Peyer's patch (tissue), 4 donors: ENCODE data around the gene JUNB. TPM values are rescaled to one million over a fixed set of nuclear protein-coding genes. Genes with fewer than 3 reads are reported as not detected.

ENCODE experiments used
- DNase-seq, 3 donors: peaks; one replicate each; pipeline ENCODE4 v3.0.0-alpha.2; 2017 to 2019
- H3K27ac ChIP-seq, 4 donors: fragments of 200-600 bp; sonication (generic); one replicate each; pipeline ENCODE4 v1.5.1; 2016 to 2019
- H3K27me3 ChIP-seq, 2 donors: fragments of 200-600 bp; sonication (generic); one replicate each; pipeline ENCODE4 v1.5.1; 2019
- H3K36me3 ChIP-seq, 3 donors: fragments of 200-600 bp; sonication (generic); one replicate each; pipeline ENCODE4 v1.5.1; 2016 to 2019
- H3K4me1 ChIP-seq, 4 donors: fragments of 200-600 bp; sonication (generic); one replicate each; pipeline ENCODE4 v1.5.1; 2016 to 2019
- H3K4me3 ChIP-seq, 4 donors: fragments of 200-600 bp; sonication (generic); 1 replicate in 3 of 4; 2 replicates in 1 of 4; pipeline ENCODE4 v1.5.1; 2016 to 2019; ENCODE audit warnings: mild to moderate bottlenecking in 1 of 4
- H3K9me3 ChIP-seq, 4 donors: fragments of 200-600 bp; sonication (generic); one replicate each; pipeline ENCODE4 v1.5.1; 2016 to 2019; ENCODE audit warnings: mild to moderate bottlenecking in 1 of 4
- CTCF ChIP-seq, 6 experiments: fragments of 450-650 bp in 4 of 6; fragments of 200-600 bp in 2 of 6; sonication (generic) in 1 of 6; IDR thresholded peaks; one replicate each; pipeline ENCODE4 v1.5.1; 2017 to 2019; ENCODE audit warnings: antibody characterized with exemption in 6 of 6, mild to moderate bottlenecking in 3 of 6, moderate library complexity in 1 of 6
- POLR2A ChIP-seq, 2 donors: fragments of 450-650 bp; IDR thresholded peaks; one replicate each; pipeline ENCODE4 v1.5.1; 2017; ENCODE audit warnings: antibody characterized with exemption in 2 of 2, mild to moderate bottlenecking in 2 of 2, moderate library complexity in 2 of 2
- total RNA-seq, 4 donors: library from RNA; depleted of rRNA; stranded (reverse); fragments of >200 nt; gene quantifications; one replicate each; pipeline ENCODE4 v1.1.0, GENCODE V29; 2016

JUNB gene
- total RNA-seq, 4 donors from 2014 or later: 111 to 324 (median 152) TPM

- DNase-seq: peak in 1 of 3 donors; percentile 64
- Histone ChIP-seq H3K27ac (peak overlapping the region; percentile 94 to 97 (median 96)), H3K27me3 (no peaks in the 10 kb centered on the region), H3K36me3 (no peaks in the 10 kb centered on the region), H3K4me3 (peak overlapping the region in 1 of 4 donors; percentile 82), H3K9me3 (no peaks in the 10 kb centered on the region), H3K4me1 (peaks cover 12 to 60% (median 25%) of the 10 kb centered on the region in 4 donors)
- TF ChIP-seq CTCF (IDR thresholded peaks at IDR 0.05) (no peak), POLR2A (IDR thresholded peaks at IDR 0.05) (no peak)
Observed at GRCh38 chr19:12779162-12779993, 11.9 kb upstream of the JUNB start.

DNA sequence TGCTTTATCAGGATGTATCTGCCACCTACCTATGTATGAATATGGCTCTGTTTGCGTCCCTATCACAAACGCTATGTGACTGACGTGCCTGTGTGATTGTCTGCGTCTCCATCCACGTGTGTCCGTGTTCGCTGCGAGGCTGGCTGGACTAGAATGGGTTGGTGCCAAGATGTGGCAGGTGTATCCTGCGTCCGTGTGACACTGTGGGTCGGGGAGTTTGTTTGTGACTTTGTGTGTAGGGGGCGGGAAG is 9.2 kb upstream of the JUNB start:
- H3K4me1 ChIP-seq: peaks cover 23 to 70% (median 43%) of the 10 kb centered on the region in 4 donors
- H3K9me3 ChIP-seq: no peaks in the 10 kb centered on the region
- peak in 1 of 3 donors; percentile 94 for DNase-seq
- TF ChIP-seq POLR2A (IDR thresholded peaks at IDR 0.05) (no peak), CTCF (IDR thresholded peaks at IDR 0.05) (no peak)
- H3K27ac ChIP-seq: peak overlapping the region; percentile 97 to 100 (median 100)
- H3K27me3 ChIP-seq: no peaks in the 10 kb centered on the region
- no peaks in the 10 kb centered on the region for H3K36me3 ChIP-seq
- H3K4me3 ChIP-seq: peak overlapping the region; percentile 39 to 62 (median 50)

GRCh38 chr19:12782424-12783290 is 8.6 kb upstream of the JUNB start:
- Histone ChIP-seq H3K4me1 (peaks cover 24 to 72% (median 43%) of the 10 kb centered on the region in 4 donors), H3K4me3 (peak overlapping the region; percentile 39 to 62 (median 50)), H3K27me3 (no peaks in the 10 kb centered on the region), H3K9me3 (no peaks in the 10 kb centered on the region), H3K27ac (peak overlapping the region; percentile 97 to 100 (median 100)), H3K36me3 (no peaks in the 10 kb centered on the region)
- DNase-seq: peak; percentile 88 to 94 (median 91)
- peak; percentile 47 to 79 for TF ChIP-seq POLR2A (IDR thresholded peaks at IDR 0.05)
- peak in 2 of 6 experiments; percentile 4 to 21 for TF ChIP-seq CTCF (IDR thresholded peaks at IDR 0.05)

GRCh38 chr19:12783291-12783848 is 7.9 kb upstream of the JUNB start:
- Histone ChIP-seq H3K27ac (peak overlapping the region; percentile 97 to 100 (median 100)), H3K4me3 (peak overlapping the region; percentile 39 to 62 (median 50)), H3K36me3 (no peaks in the 10 kb centered on the region), H3K27me3 (no peaks in the 10 kb centered on the region), H3K9me3 (no peaks in the 10 kb centered on the region), H3K4me1 (peaks cover 24 to 76% (median 46%) of the 10 kb centered on the region in 4 donors)
- DNase-seq: no peak
- no peak for TF ChIP-seq POLR2A (IDR thresholded peaks at IDR 0.05)
- no peak for TF ChIP-seq CTCF (IDR thresholded peaks at IDR 0.05)

DNA sequence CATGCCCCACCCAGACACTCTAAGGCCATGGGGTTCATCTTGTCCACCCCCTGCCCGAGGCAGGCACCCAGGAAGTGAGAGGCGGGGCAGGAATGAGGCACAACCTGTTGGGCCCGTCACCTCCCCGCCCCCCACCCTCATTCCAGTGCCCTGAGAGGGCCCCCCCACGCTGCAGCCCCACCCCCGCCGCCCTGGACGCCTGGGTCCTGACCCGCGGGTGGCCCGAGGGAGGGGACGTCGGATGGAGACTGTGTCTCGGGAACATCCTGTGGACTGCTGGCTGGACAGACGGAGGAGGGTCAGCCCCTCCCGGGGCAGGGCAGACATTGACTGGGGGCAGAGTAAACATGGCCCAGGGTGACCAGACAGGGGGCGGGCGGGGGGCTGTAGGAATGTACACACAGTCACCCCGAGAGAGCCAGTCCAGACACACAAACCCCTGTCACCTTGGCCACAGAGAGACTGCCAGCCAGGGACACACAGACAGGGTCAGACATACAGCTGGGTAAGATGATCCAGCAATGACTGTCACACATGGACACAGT is 7.4 kb upstream of the JUNB start:
- Histone ChIP-seq H3K9me3 (no peaks in the 10 kb centered on the region), H3K27ac (peak overlapping the region; percentile 97 to 100 (median 100)), H3K4me1 (peaks cover 24 to 74% (median 47%) of the 10 kb centered on the region in 4 donors), H3K27me3 (no peaks in the 10 kb centered on the region), H3K4me3 (peak overlapping the region in 1 of 4 donors; percentile 4), H3K36me3 (no peaks in the 10 kb centered on the region)
- peak in 2 of 3 donors; percentile 72 to 75 for DNase-seq
- TF ChIP-seq POLR2A (IDR thresholded peaks at IDR 0.05) (no peak), CTCF (IDR thresholded peaks at IDR 0.05) (no peak)
